Caco-2 (cell line): Measurements from ENCODE around the gene TMPRSS5. TPM values are rescaled to one million over a fixed set of nuclear protein-coding genes. Genes with fewer than 3 reads are reported as not detected.

Experiments used
- BruUV-seq: library from RNA; stranded (reverse); fragments of 400-500 nt; replicated peaks from 2 replicates; lab custom pipeline; 2021; lab: Mats Ljungman, UMichigan
- CTCF ChIA-PET: fragments of 300-600 bp; sonication (Branson Sonifier 250); formaldehyde crosslinking; loops from one replicate; lab custom pipeline; 2022; ENCODE audit warnings: antibody characterized with exemption; lab: Charles Lee
- POLR2A ChIA-PET: fragments of 300-600 bp; sonication (Branson Sonifier 250); formaldehyde crosslinking; loops from one replicate; lab custom pipeline; 2022; ENCODE audit warnings: antibody characterized with exemption; lab: Charles Lee
- DNase-seq, 2 experiments: peaks; one replicate each; pipeline versions ENCODE4 v3.0.0 to v3.0.0-alpha.2; 2020 to 2022
- H3K27me3 ChIP-seq: replicated peaks from 2 replicates; pipeline ENCODE4 v1.6.0; 2011; ENCODE audit warnings: low read length; ENCODE audit not compliant: control insufficient read depth, insufficient read depth
- H3K36me3 ChIP-seq: 2 replicates; pipeline ENCODE4 v1.5.1; 2011; ENCODE audit warnings: low read length; ENCODE audit not compliant: control insufficient read depth, insufficient read depth
- H3K4me1 ChIP-seq: fragments of 250-450 bp; sonication (Bioruptor Pico); 2 replicates; pipeline ENCODE4 v1.5.1; 2020; ENCODE audit warnings: mild to moderate bottlenecking
- H3K4me3 ChIP-seq: 2 replicates; pipeline ENCODE4 v1.5.1; 2011; ENCODE audit warnings: low read depth, mild to moderate bottlenecking, control low read depth, low read length
- H3K9me3 ChIP-seq: fragments of 250-450 bp; sonication (Bioruptor Pico); 2 replicates; pipeline ENCODE4 v1.5.1; 2020; ENCODE audit warnings: mild to moderate bottlenecking, moderate library complexity
- H3K27ac Mint-ChIP-seq: one replicate; pipeline ENCODE4 v1.8.0; 2022; ENCODE audit warnings: mixed read lengths; ENCODE audit not compliant: unreplicated experiment
- H3K27me3 Mint-ChIP-seq: one replicate; pipeline ENCODE4 v1.8.0; 2022; ENCODE audit warnings: mixed read lengths; ENCODE audit not compliant: insufficient read depth, unreplicated experiment
- H3K36me3 Mint-ChIP-seq: one replicate; pipeline ENCODE4 v1.8.0; 2022; ENCODE audit warnings: mild to moderate bottlenecking, mixed read lengths; ENCODE audit not compliant: insufficient read depth, unreplicated experiment
- H3K4me1 Mint-ChIP-seq: one replicate; pipeline ENCODE4 v1.8.0; 2022; ENCODE audit warnings: low read depth, mixed read lengths; ENCODE audit not compliant: unreplicated experiment
- H3K4me3 Mint-ChIP-seq: one replicate; pipeline ENCODE4 v1.8.0; 2022; ENCODE audit warnings: mild to moderate bottlenecking, moderate library complexity, mixed read lengths; ENCODE audit not compliant: unreplicated experiment
- H3K9me3 Mint-ChIP-seq: one replicate; pipeline ENCODE4 v1.8.0; 2022; ENCODE audit warnings: mixed read lengths; ENCODE audit not compliant: unreplicated experiment
- intact Hi-C: fragments of 100-400 bp; cut with micrococcal nuclease; formaldehyde crosslinking; loops from one replicate; pipeline ENCODE4 v1.10.0; 2022; ENCODE audit not compliant: unreplicated experiment
- total RNA-seq: library from RNA; stranded (reverse); gene quantifications from 2 replicates; pipeline ENCODE4 v1.2.3, GENCODE V29; 2022
- TF ChIP-seq, protein P1 (sequence below), 2 experiments: fragments of 200-600 bp in 1 of 2; IDR thresholded peaks; 1 replicate in 1 of 2; 2 replicates in 1 of 2; pipeline versions ENCODE4 v1.5.1 to v1.8.0; 2011 to 2022; ENCODE audit warnings: antibody characterized with exemption in 1 of 2, control low read depth in 1 of 2, inconsistent platforms in 1 of 2, low read depth in 1 of 2, low read length in 1 of 2, mild to moderate bottlenecking in 1 of 2, moderate library complexity in 1 of 2; ENCODE audit not compliant: insufficient read depth in 1 of 2, severe bottlenecking in 1 of 2, unreplicated experiment in 1 of 2

Gene TMPRSS5
- total RNA-seq, 1 experiment from 2014 or later: 2.4 TPM

GRCh38 chr11:113697111-113697510, 9.0 kb downstream of the TMPRSS5 start:
- peaks cover 10% of the 10 kb centered on the region for H3K9me3 Mint-ChIP-seq
- no peaks in the 10 kb centered on the region for H3K4me1 Mint-ChIP-seq
- no TSS peak for BruUV-seq
- TF ChIP-seq, protein P1, sequence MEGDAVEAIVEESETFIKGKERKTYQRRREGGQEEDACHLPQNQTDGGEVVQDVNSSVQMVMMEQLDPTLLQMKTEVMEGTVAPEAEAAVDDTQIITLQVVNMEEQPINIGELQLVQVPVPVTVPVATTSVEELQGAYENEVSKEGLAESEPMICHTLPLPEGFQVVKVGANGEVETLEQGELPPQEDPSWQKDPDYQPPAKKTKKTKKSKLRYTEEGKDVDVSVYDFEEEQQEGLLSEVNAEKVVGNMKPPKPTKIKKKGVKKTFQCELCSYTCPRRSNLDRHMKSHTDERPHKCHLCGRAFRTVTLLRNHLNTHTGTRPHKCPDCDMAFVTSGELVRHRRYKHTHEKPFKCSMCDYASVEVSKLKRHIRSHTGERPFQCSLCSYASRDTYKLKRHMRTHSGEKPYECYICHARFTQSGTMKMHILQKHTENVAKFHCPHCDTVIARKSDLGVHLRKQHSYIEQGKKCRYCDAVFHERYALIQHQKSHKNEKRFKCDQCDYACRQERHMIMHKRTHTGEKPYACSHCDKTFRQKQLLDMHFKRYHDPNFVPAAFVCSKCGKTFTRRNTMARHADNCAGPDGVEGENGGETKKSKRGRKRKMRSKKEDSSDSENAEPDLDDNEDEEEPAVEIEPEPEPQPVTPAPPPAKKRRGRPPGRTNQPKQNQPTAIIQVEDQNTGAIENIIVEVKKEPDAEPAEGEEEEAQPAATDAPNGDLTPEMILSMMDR (IDR thresholded peaks at IDR 0.05; ENCODE audit: insufficient read depth in 1 of 2, low read depth in 1 of 2, low read length in 1 of 2, severe bottlenecking in 1 of 2, unreplicated experiment in 1 of 2): no peak
- POLR2A ChIA-PET: no interaction called here
- no peaks in the 10 kb centered on the region for H3K27me3 Mint-ChIP-seq
- no peaks in the 10 kb centered on the region for H3K36me3 Mint-ChIP-seq
- H3K4me1 ChIP-seq: no peaks in the 10 kb centered on the region
- H3K9me3 ChIP-seq: peaks cover 4% of the 10 kb centered on the region; the same call in 1 of the 2 replicates
- intact Hi-C loops: no loop called here
- no peak for DNase-seq
- no peak overlapping the region for H3K4me3 Mint-ChIP-seq
- H3K36me3 ChIP-seq: 0 out of 2 replicates have a peak, but pooled peaks cover 2% of the 10 kb centered on the region
- no peak overlapping the region for H3K27ac Mint-ChIP-seq
- H3K27me3 ChIP-seq: no peaks in the 10 kb centered on the region
- CTCF ChIA-PET: no interaction called here
- no peak overlapping the region for H3K4me3 ChIP-seq

DNA sequence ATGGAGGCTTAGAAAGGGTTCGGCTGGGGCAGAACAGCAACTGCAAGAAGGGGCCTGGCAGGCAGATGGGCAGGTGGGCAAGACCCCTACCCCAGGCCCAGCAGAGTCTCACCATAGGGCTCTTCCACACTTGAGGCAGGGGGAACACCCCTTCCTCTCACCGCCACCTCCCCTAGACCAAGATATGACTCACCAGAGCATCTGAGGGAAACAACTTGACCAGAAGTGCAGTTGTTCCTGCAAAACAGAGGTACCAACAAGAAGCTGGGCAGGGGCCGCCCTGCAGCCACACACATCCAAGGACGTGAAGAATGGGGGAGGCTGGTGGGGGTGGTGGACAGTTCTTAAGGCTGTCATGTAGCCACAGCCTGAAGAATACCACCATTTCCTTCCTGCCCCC, 10.9 kb downstream of the TMPRSS5 start:
- Mint-ChIP-seq H3K36me3 (no peaks in the 10 kb centered on the region), H3K27ac (no peak overlapping the region), H3K4me1 (peaks cover 4% of the 10 kb centered on the region), H3K27me3 (no peaks in the 10 kb centered on the region), H3K4me3 (no peak overlapping the region), H3K9me3 (no peaks in the 10 kb centered on the region)
- H3K4me1 ChIP-seq: peaks cover 9% of the 10 kb centered on the region
- ChIA-PET CTCF (no interaction called here), POLR2A (no interaction called here)
- DNase-seq: no peak
- intact Hi-C loops: no loop called here
- H3K36me3 ChIP-seq: 0 out of 2 replicates have a peak, but pooled peaks cover 2% of the 10 kb centered on the region
- H3K9me3 ChIP-seq: no peaks in the 10 kb centered on the region
- H3K27me3 ChIP-seq: no peaks in the 10 kb centered on the region
- TF ChIP-seq, protein P1 (IDR thresholded peaks at IDR 0.05; ENCODE audit: insufficient read depth in 1 of 2, low read depth in 1 of 2, low read length in 1 of 2, severe bottlenecking in 1 of 2, unreplicated experiment in 1 of 2): no peak
- BruUV-seq: no TSS peak
- H3K4me3 ChIP-seq: no peak overlapping the region

GRCh38 chr11:113694390-113694789, 11.7 kb downstream of the TMPRSS5 start:
- BruUV-seq: no TSS peak
- Histone ChIP-seq H3K4me3 (no peak overlapping the region), H3K4me1 (peaks cover 10% of the 10 kb centered on the region), H3K27me3 (no peaks in the 10 kb centered on the region), H3K9me3 (no peaks in the 10 kb centered on the region), H3K36me3 (peaks cover 4% of the 10 kb centered on the region)
- H3K27me3 Mint-ChIP-seq: no peaks in the 10 kb centered on the region
- no peak overlapping the region for H3K27ac Mint-ChIP-seq
- no peaks in the 10 kb centered on the region for H3K36me3 Mint-ChIP-seq
- H3K4me1 Mint-ChIP-seq: peaks cover 8% of the 10 kb centered on the region
- no peak for DNase-seq
- CTCF ChIA-PET: no interaction called here
- H3K9me3 Mint-ChIP-seq: no peaks in the 10 kb centered on the region
- intact Hi-C loops: no loop called here
- POLR2A ChIA-PET: no interaction called here
- H3K4me3 Mint-ChIP-seq: no peak overlapping the region
- TF ChIP-seq, protein P1 (IDR thresholded peaks at IDR 0.05; ENCODE audit: insufficient read depth in 1 of 2, low read depth in 1 of 2, low read length in 1 of 2, severe bottlenecking in 1 of 2, unreplicated experiment in 1 of 2): no peak
